Vagina (tissue), 2 donors: Measurements from ENCODE around the gene TIMP2. TPM values are rescaled to one million over a fixed set of nuclear protein-coding genes. Genes with fewer than 3 reads are reported as not detected.

ENCODE experiments used
- DNase-seq, 2 donors: peaks; one replicate each; pipeline ENCODE4 v3.0.0-alpha.2; 2017; ENCODE audit errors: extremely low spot score in 2 of 2
- H3K27ac ChIP-seq: fragments of 200-600 bp; sonication (generic); one replicate; pipeline ENCODE4 v1.5.1; 2019
- H3K27me3 ChIP-seq: fragments of 200-600 bp; sonication (generic); one replicate; pipeline ENCODE4 v1.5.1; 2019
- H3K36me3 ChIP-seq, 2 donors: fragments of 200-600 bp; sonication (generic); one replicate each; pipeline ENCODE4 v1.5.1; 2017 to 2019
- H3K4me1 ChIP-seq: fragments of 200-600 bp; sonication (generic); one replicate; pipeline ENCODE4 v1.5.1; 2019
- H3K4me3 ChIP-seq, 2 donors: fragments of 200-600 bp; sonication (generic); 1 replicate in 1 of 2; 2 replicates in 1 of 2; pipeline ENCODE4 v1.5.1; 2016 to 2019
- H3K9me3 ChIP-seq: fragments of 200-600 bp; sonication (generic); one replicate; pipeline ENCODE4 v1.5.1; 2019
- POLR2A ChIP-seq, 2 donors: fragments of 450-650 bp; IDR thresholded peaks; one replicate each; pipeline ENCODE4 v1.6.1; 2017; ENCODE audit warnings: antibody characterized with exemption in 2 of 2, mild to moderate bottlenecking in 2 of 2, moderate library complexity in 2 of 2
- POLR2AphosphoS5 ChIP-seq, 2 donors: sonication (generic); formaldehyde crosslinking; IDR thresholded peaks; one replicate each; pipeline ENCODE4 v1.9.0; 2017; ENCODE audit warnings: antibody characterized with exemption in 2 of 2, mild to moderate bottlenecking in 2 of 2, low read depth in 1 of 2; ENCODE audit not compliant: insufficient read depth in 1 of 2
- intact Hi-C: fragments of 100-400 bp; cut with DNase I; formaldehyde crosslinking; loops from one replicate; pipeline ENCODE4 v1.15.1; 2023
- total RNA-seq: library from RNA; depleted of rRNA; stranded (reverse); fragments of >200 nt; gene quantifications from one replicate; pipeline ENCODE4 v1.2.3, GENCODE V29; 2016
- TF ChIP-seq, protein P1 (sequence below), 3 experiments: fragments of 450-650 bp in 2 of 3; fragments of 200-600 bp in 1 of 3; sonication (generic) in 1 of 3; IDR thresholded peaks; one replicate each; pipeline ENCODE4 v1.5.1; 2017 to 2019; ENCODE audit warnings: antibody characterized with exemption in 3 of 3, mild to moderate bottlenecking in 2 of 3, moderate library complexity in 2 of 3

TIMP2 gene
- total RNA-seq, 1 donor from 2014 or later = 181 TPM

DNA sequence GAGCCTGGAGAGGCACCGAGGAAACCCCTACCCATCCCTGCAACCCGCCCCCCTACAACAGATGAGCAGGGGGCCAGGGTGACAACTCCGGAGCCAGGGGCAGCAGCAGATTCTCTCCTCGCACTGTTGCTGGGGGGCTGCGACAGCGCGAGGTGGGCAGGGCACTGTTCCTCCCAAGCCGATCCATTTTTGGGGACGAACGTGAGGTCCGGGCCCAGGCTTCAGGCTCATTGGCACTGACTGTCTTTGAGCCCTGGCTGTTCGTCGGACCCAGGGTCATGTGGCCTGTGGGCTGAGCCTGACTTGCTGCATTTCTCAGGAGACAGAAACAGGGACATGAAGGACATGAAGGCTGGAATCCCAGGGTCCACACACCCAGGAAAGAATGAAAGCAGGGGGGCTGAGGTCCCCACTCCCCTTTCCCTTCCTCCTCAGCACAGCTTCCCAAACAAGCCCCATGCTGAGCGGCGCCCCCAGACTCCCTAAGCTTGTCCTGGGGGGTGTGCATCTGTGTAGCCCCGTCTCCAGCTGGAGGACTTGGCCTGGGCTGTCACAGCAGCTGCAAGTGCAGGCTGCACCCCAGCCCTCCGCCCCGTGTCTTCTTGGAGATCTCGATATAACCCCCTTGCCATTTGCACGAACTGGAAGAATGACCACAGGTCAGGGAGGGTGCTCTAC lies 40.9 kb downstream of the TIMP2 start:
- peak overlapping the region; percentile 99 for H3K27ac ChIP-seq
- intact Hi-C loops = loop anchor here (5.0 kb wide), 1 partner anchor 38 kb away; no protein-coding TSS in a partner anchor
- H3K27me3 ChIP-seq = no peaks in the 10 kb centered on the region
- H3K9me3 ChIP-seq = no peaks in the 10 kb centered on the region
- peaks cover 76% of the 10 kb centered on the region for H3K4me1 ChIP-seq
- TF ChIP-seq POLR2AphosphoS5 (IDR thresholded peaks at IDR 0.05; ENCODE audit: insufficient read depth in 1 of 2, low read depth in 1 of 2) (peak in 1 of 2 donors; percentile 36), POLR2A (IDR thresholded peaks at IDR 0.05) (no peak)
- no peaks in the 10 kb centered on the region for H3K36me3 ChIP-seq
- no peak for DNase-seq
- peak overlapping the region; percentile 34 to 52 for H3K4me3 ChIP-seq

DNA sequence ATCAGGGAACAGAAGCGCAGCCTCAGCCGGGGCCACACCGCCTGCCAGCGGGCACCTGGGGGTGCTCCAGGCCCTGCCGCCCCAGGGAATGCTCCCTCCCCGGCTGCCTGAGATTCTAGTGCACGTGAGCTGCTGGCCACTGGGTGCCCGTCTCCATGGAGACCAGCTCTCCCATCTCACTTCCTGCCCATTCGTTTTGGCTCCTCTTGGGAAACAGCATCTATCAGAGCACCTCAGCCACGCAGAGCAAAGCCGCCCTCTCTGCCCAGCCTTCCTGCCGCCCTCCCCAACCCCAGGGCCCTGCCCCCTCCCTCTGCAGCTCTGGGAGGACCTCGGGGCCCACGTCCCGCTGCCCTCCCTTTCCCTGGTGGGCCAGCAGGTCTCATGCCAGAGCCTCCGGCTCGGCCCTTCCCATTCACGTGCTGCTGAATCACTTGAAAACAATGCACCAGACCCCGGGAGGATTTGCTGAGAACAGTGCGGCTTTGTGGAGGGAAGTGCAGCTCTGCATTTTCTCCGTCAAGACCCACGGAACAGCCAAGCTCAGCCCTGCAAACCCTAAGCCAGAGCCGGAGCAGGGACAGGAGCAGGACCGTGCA lies 41.6 kb downstream of the TIMP2 start:
- TF ChIP-seq POLR2AphosphoS5 (IDR thresholded peaks at IDR 0.05; ENCODE audit: insufficient read depth in 1 of 2, low read depth in 1 of 2) (peak; percentile 80 to 92), POLR2A (IDR thresholded peaks at IDR 0.05) (peak in 1 of 2 donors; percentile 55)
- TF ChIP-seq, protein P1, sequence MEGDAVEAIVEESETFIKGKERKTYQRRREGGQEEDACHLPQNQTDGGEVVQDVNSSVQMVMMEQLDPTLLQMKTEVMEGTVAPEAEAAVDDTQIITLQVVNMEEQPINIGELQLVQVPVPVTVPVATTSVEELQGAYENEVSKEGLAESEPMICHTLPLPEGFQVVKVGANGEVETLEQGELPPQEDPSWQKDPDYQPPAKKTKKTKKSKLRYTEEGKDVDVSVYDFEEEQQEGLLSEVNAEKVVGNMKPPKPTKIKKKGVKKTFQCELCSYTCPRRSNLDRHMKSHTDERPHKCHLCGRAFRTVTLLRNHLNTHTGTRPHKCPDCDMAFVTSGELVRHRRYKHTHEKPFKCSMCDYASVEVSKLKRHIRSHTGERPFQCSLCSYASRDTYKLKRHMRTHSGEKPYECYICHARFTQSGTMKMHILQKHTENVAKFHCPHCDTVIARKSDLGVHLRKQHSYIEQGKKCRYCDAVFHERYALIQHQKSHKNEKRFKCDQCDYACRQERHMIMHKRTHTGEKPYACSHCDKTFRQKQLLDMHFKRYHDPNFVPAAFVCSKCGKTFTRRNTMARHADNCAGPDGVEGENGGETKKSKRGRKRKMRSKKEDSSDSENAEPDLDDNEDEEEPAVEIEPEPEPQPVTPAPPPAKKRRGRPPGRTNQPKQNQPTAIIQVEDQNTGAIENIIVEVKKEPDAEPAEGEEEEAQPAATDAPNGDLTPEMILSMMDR (IDR thresholded peaks at IDR 0.05) = no peak
- no peaks in the 10 kb centered on the region for H3K9me3 ChIP-seq
- H3K4me3 ChIP-seq = peak overlapping the region; percentile 34 to 52
- peak in 1 of 2 donors; percentile 95 for DNase-seq
- peak overlapping the region; percentile 99 for H3K27ac ChIP-seq
- no peaks in the 10 kb centered on the region for H3K36me3 ChIP-seq
- H3K4me1 ChIP-seq = peaks cover 76% of the 10 kb centered on the region
- intact Hi-C loops = loop anchor here (5.0 kb wide), 1 partner anchor 39 kb away; no protein-coding TSS in a partner anchor
- no peaks in the 10 kb centered on the region for H3K27me3 ChIP-seq

DNA sequence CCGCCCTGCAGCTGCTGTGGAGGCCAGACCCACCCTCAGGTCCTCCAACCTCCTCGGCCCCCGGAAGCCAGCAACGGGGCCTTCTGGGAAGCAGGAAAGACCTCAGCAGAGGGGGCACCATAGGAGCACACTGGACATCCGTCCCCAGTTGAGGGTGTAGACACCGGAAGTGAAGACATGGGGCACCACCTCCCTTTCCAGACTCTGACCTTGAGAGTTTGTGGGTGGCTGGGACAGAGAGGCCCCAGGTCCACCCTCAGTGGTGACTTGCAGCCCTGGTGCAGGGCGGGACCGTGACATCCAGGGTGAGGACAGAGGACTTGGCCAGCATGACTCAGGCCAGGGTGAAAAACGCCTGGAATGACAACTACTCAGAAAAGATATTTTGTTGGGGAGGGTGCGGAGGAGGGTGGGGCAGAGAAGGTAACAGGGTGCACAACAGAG lies 42.1 kb downstream of the TIMP2 start:
- H3K27me3 ChIP-seq = no peaks in the 10 kb centered on the region
- peak in 1 of 2 donors; percentile 94 for DNase-seq
- peak in 1 of 2 donors; percentile 42 for TF ChIP-seq POLR2AphosphoS5 (IDR thresholded peaks at IDR 0.05; ENCODE audit: insufficient read depth in 1 of 2, low read depth in 1 of 2)
- TF ChIP-seq, protein P1 (IDR thresholded peaks at IDR 0.05) = no peak
- H3K9me3 ChIP-seq = no peaks in the 10 kb centered on the region
- H3K4me3 ChIP-seq = peak overlapping the region; percentile 34 to 52
- H3K36me3 ChIP-seq = no peaks in the 10 kb centered on the region
- peaks cover 76% of the 10 kb centered on the region for H3K4me1 ChIP-seq
- intact Hi-C loops = loop anchor here (5.0 kb wide), 1 partner anchor 39 kb away; no protein-coding TSS in a partner anchor
- peak overlapping the region; percentile 99 for H3K27ac ChIP-seq

DNA sequence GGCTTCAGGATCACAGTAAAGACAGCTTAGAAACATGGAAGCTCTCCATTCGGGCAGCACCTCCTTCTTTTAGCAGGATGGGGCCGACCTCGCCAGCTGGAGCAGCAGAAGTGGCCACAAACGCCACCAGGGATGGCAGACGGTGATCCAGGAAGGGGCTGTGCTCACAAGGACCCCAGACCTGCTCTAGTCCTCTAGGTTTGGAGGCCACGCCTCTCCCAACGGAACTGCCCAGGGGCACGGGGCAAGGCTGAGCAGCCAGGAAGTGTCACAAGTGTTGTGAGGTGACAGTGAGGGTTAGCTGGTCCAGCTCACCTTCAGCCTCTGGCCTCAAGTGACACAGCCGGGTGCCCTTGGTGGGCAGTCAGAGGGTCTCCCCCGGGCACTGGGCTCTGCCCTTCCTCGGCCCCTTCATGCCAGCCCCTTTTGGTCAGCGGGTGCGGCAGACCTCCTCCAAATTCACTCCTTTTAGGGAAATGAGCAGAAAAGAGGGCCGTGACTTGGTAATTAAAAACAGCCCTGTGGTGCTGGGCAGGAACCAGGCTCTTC lies 42.6 kb downstream of the TIMP2 start:
- intact Hi-C loops = loop anchor here (5.0 kb wide), 1 partner anchor 40 kb away; no protein-coding TSS in a partner anchor
- H3K36me3 ChIP-seq = no peaks in the 10 kb centered on the region
- peak overlapping the region; percentile 34 to 52 for H3K4me3 ChIP-seq
- DNase-seq = no peak
- TF ChIP-seq, protein P1 (IDR thresholded peaks at IDR 0.05) = no peak
- TF ChIP-seq POLR2AphosphoS5 (IDR thresholded peaks at IDR 0.05; ENCODE audit: insufficient read depth in 1 of 2, low read depth in 1 of 2) (no peak), POLR2A (IDR thresholded peaks at IDR 0.05) (no peak)
- H3K4me1 ChIP-seq = peaks cover 80% of the 10 kb centered on the region
- H3K27me3 ChIP-seq = no peaks in the 10 kb centered on the region
- peak overlapping the region; percentile 99 for H3K27ac ChIP-seq
- no peaks in the 10 kb centered on the region for H3K9me3 ChIP-seq

DNA sequence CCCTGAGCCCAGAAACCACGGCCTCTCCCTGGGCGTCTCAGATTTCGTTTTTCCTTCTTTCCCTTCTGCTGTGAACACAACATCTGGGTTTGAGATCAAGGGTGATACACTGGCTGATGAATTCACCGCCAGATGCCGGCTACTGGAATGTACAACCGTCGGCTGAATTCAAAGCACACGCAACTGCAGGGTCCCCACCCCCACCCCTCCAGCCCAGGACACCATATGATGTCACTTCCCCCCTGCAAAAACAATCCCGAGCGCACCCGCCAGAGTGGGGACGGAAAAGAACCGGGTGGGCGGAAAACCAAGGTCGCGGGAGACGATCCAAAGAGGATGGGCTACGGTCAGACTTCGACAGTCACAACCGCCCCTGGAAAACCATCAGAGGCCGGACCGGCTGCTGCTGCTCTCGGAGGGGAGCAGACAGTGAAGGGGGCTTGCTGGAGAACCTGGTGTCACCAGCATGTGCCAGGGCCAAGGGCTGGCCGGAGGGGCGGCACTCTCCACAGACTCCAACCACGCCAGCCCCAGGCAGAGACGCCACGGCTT lies 45.5 kb downstream of the TIMP2 start:
- Histone ChIP-seq H3K27ac (peak overlapping the region; percentile 99), H3K4me1 (peaks cover 96% of the 10 kb centered on the region), H3K9me3 (no peaks in the 10 kb centered on the region), H3K4me3 (peak overlapping the region in 1 of 2 donors; percentile 36), H3K27me3 (no peaks in the 10 kb centered on the region), H3K36me3 (no peaks in the 10 kb centered on the region)
- DNase-seq = no peak
- intact Hi-C loops = loop anchor here (5.0 kb wide), 1 partner anchor 43 kb away; no protein-coding TSS in a partner anchor
- TF ChIP-seq POLR2AphosphoS5 (IDR thresholded peaks at IDR 0.05; ENCODE audit: insufficient read depth in 1 of 2, low read depth in 1 of 2) (peak; percentile 54 to 68), POLR2A (IDR thresholded peaks at IDR 0.05) (peak in 1 of 2 donors; percentile 0)
- TF ChIP-seq, protein P1 (IDR thresholded peaks at IDR 0.05) = no peak
